Esophagus muscularis mucosa (tissue), 4 donors: ENCODE results near the gene OGFOD3. TPM values are rescaled to one million over a fixed set of nuclear protein-coding genes. Genes with fewer than 3 reads are reported as not detected.
A peak's percentile ranks its signal among the peaks of the same experiment; 100 is the strongest.

Experiments used
- DNase-seq: peaks from one replicate; pipeline ENCODE4 v3.0.0-alpha.2; 2017; ENCODE audit errors: extremely low spot score
- H3K27ac ChIP-seq, 4 donors: fragments of 200-600 bp; sonication (generic); replicated peaks in 1 of 4; 1 replicate in 3 of 4; 2 replicates in 1 of 4; pipeline ENCODE4 v1.5.1; 2016 to 2019; ENCODE audit warnings: mild to moderate bottlenecking in 1 of 4
- H3K27me3 ChIP-seq, 4 donors: fragments of 200-600 bp; sonication (generic); one replicate each; pipeline versions ENCODE4 v1.5.1 to v1.6.0; 2016 to 2019
- H3K36me3 ChIP-seq, 4 donors: fragments of 200-600 bp; sonication (generic); one replicate each; pipeline ENCODE4 v1.5.1; 2016 to 2019
- H3K4me1 ChIP-seq, 4 donors: fragments of 200-600 bp; sonication (generic); one replicate each; pipeline ENCODE4 v1.5.1; 2016 to 2019
- H3K4me3 ChIP-seq, 4 donors: fragments of 200-600 bp; sonication (generic); 1 replicate in 2 of 4; 2 replicates in 2 of 4; pipeline ENCODE4 v1.5.1; 2016 to 2019; ENCODE audit warnings: mild to moderate bottlenecking in 4 of 4, moderate library complexity in 1 of 4
- H3K9me3 ChIP-seq, 4 donors: fragments of 200-600 bp; sonication (generic); 1 replicate in 3 of 4; 2 replicates in 1 of 4; pipeline ENCODE4 v1.5.1; 2016 to 2019
- EP300 ChIP-seq: sonication (generic); formaldehyde crosslinking; IDR thresholded peaks from one replicate; pipeline ENCODE4 v1.6.1; 2017; ENCODE audit warnings: antibody characterized with exemption
- POLR2A ChIP-seq: fragments of 450-650 bp; IDR thresholded peaks from one replicate; pipeline ENCODE4 v1.6.1; 2017; ENCODE audit warnings: antibody characterized with exemption, moderate library complexity, mild to moderate bottlenecking, low read depth
- POLR2AphosphoS5 ChIP-seq, 2 donors: sonication (generic); formaldehyde crosslinking; IDR thresholded peaks; one replicate each; pipeline ENCODE4 v1.6.1; 2017; ENCODE audit warnings: antibody characterized with exemption in 2 of 2
- WGBS: methylation state at CpG from one replicate; pipeline ENCODE4 v1.1.5; 2018; 5-methylcytosine and 5-hydroxymethylcytosine counted together
- intact Hi-C: fragments of 100-400 bp; cut with DNase I; formaldehyde crosslinking; loops from one replicate; pipeline ENCODE4 v1.15.1; 2023
- total RNA-seq, 4 donors: library from RNA; depleted of rRNA; stranded (reverse); fragments of >200 nt; gene quantifications; one replicate each; pipeline versions ENCODE4 v1.1.0 to v1.2.1, GENCODE V29; 2016
- TF ChIP-seq, protein P1 (sequence below), 3 experiments: fragments of 200-600 bp in 2 of 3; fragments of 450-650 bp in 1 of 3; sonication (generic) in 2 of 3; IDR thresholded peaks; one replicate each; pipeline ENCODE4 v1.5.1; 2017 to 2019; ENCODE audit warnings: antibody characterized with exemption in 3 of 3, mild to moderate bottlenecking in 2 of 3, moderate library complexity in 1 of 3

Gene OGFOD3
- total RNA-seq, 4 donors from 2014 or later = 21.6 to 35.3 (median 28.5) TPM

DNA sequence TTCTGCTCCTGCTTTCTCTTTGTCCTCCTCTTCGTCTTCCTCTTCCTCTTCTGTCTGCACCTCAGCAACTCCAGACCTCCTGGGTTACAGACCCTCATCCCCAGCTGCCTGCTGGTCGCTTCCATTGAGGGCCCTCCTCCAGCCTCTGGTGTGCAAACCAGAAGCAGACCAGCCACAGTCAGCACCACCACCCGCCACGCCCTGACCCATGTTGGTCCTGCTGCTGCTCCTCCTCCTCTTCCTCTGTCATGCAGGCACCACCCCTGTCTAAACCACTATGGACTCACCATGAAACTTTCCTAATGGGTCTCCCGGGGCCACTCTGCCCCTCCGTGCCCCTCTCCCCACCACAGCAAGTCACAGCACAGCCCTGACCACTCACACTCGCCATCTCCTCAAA lies 11.4 kb upstream of the OGFOD3 start:
- Histone ChIP-seq H3K9me3 (no peaks in the 10 kb centered on the region), H3K27me3 (no peaks in the 10 kb centered on the region), H3K4me1 (no peaks in the 10 kb centered on the region), H3K4me3 (no peak overlapping the region), H3K36me3 (peaks cover 0 to 37% (median 3%) of the 10 kb centered on the region in 4 donors), H3K27ac (no peak overlapping the region)
- WGBS = 70% methylated on average over 7 of the region's 7 CpGs
- TF ChIP-seq EP300 (no peak), POLR2A (no peak), POLR2AphosphoS5 (IDR thresholded peaks at IDR 0.05) (no peak)
- TF ChIP-seq, protein P1, sequence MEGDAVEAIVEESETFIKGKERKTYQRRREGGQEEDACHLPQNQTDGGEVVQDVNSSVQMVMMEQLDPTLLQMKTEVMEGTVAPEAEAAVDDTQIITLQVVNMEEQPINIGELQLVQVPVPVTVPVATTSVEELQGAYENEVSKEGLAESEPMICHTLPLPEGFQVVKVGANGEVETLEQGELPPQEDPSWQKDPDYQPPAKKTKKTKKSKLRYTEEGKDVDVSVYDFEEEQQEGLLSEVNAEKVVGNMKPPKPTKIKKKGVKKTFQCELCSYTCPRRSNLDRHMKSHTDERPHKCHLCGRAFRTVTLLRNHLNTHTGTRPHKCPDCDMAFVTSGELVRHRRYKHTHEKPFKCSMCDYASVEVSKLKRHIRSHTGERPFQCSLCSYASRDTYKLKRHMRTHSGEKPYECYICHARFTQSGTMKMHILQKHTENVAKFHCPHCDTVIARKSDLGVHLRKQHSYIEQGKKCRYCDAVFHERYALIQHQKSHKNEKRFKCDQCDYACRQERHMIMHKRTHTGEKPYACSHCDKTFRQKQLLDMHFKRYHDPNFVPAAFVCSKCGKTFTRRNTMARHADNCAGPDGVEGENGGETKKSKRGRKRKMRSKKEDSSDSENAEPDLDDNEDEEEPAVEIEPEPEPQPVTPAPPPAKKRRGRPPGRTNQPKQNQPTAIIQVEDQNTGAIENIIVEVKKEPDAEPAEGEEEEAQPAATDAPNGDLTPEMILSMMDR (IDR thresholded peaks at IDR 0.05) = no peak
- DNase-seq = no peak
- intact Hi-C loops = no loop called here

DNA sequence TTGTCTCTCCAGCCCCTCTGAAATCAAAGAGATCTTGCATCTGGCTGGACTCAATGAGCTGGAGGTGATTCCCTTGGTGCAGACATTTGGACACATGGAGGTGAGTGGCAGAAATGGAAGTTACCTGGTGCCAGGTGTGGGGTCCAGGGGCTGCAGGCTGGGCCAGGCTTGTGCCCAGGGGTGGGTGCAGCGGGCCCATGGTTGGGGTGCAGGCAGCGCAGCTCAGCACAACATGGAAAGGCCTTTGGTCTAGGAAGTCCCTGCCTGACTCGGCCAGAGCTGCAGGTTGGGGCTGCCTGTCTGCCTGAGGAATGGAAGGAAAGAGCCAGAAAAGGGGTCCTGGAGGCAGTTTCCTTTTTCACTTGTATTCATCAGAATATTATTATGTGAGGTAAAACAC lies 10.2 kb upstream of the OGFOD3 start:
- no peaks in the 10 kb centered on the region for H3K4me1 ChIP-seq
- no peaks in the 10 kb centered on the region for H3K27me3 ChIP-seq
- intact Hi-C loops = no loop called here
- no peak for DNase-seq
- H3K36me3 ChIP-seq = peaks cover 0 to 27% (median 3%) of the 10 kb centered on the region in 4 donors
- WGBS = 95% methylated on average over 3 of the region's 3 CpGs
- no peaks in the 10 kb centered on the region for H3K9me3 ChIP-seq
- TF ChIP-seq POLR2A (no peak), POLR2AphosphoS5 (IDR thresholded peaks at IDR 0.05) (no peak), EP300 (no peak)
- TF ChIP-seq, protein P1 (IDR thresholded peaks at IDR 0.05) = no peak
- no peak overlapping the region for H3K4me3 ChIP-seq
- H3K27ac ChIP-seq = no peak overlapping the region

DNA sequence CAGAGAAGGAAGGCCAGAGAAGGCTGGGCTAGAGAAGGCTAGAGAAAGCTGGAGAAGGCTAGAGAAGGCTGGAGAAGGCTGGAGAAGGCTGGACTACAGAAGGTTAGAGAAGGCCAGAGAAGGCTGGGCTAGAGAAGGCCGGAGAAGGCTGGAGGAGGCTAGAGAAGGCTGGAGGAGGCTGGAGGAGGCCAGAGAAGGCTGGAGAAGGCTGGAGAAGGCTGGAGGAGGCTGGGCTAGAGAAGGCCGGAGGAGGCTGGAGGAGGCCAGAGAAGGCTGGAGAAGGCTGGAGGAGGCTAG lies 6.4 kb upstream of the OGFOD3 start:
- no peak overlapping the region for H3K4me3 ChIP-seq
- TF ChIP-seq POLR2AphosphoS5 (IDR thresholded peaks at IDR 0.05) = no peak
- no peak for TF ChIP-seq POLR2A
- TF ChIP-seq, protein P1 (IDR thresholded peaks at IDR 0.05) = no peak
- TF ChIP-seq EP300 = no peak
- 90% methylated on average over 2 of the region's 2 CpGs for WGBS
- no peak for DNase-seq
- peaks cover 0 to 11% (median 5%) of the 10 kb centered on the region in 4 donors for H3K9me3 ChIP-seq
- no peaks in the 10 kb centered on the region for H3K27me3 ChIP-seq
- intact Hi-C loops = no loop called here
- H3K27ac ChIP-seq = no peak overlapping the region
- peaks cover 0 to 38% (median 13%) of the 10 kb centered on the region in 4 donors for H3K36me3 ChIP-seq
- peaks cover 0 to under 1% (median 0%) of the 10 kb centered on the region in 4 donors for H3K4me1 ChIP-seq

GRCh38 chr17:82424001-82424862 lies 5.8 kb upstream of the OGFOD3 start:
- WGBS = 79% methylated on average over 25 of the region's 25 CpGs
- Histone ChIP-seq H3K27ac (no peak overlapping the region), H3K36me3 (peaks cover 0 to 32% (median 13%) of the 10 kb centered on the region in 4 donors), H3K27me3 (no peaks in the 10 kb centered on the region), H3K4me3 (no peak overlapping the region), H3K4me1 (peaks cover 3 to 7% (median 4%) of the 10 kb centered on the region in 4 donors), H3K9me3 (peaks cover 0 to 11% (median 5%) of the 10 kb centered on the region in 4 donors)
- TF ChIP-seq POLR2A = no peak
- TF ChIP-seq, protein P1 (IDR thresholded peaks at IDR 0.05) = peak in 2 of 3 experiments; percentile 30 to 49
- no peak for TF ChIP-seq POLR2AphosphoS5 (IDR thresholded peaks at IDR 0.05)
- TF ChIP-seq EP300 = no peak
- no peak for DNase-seq
- intact Hi-C loops = no loop called here
